IMR-90 (cell line): ENCODE data around the gene TANGO6. TPM values are rescaled to one million over a fixed set of nuclear protein-coding genes. Genes with fewer than 3 reads are reported as not detected.

Experiments
- ATAC-seq: fragments of 200-7000 bp; cut with Tn5 transposase; 2 replicates; pipeline ENCODE4 v1.9.1; 2020; ENCODE audit warnings: low read depth, mild to moderate bottlenecking, moderate library complexity
- BruUV-seq: library from RNA; stranded (reverse); fragments of 400-500 nt; replicated peaks from 2 replicates; lab custom pipeline; 2021; lab: Mats Ljungman, UMichigan
- CTCF ChIA-PET: fragments of 300-600 bp; formaldehyde crosslinking; extraction: SDS; loops from one replicate; lab custom pipeline; 2021; ENCODE audit warnings: antibody characterized with exemption; lab: Yijun Ruan, JAX
- POLR2A ChIA-PET: fragments of 300-600 bp; sonication (Branson Sonifier 250); formaldehyde crosslinking; loops from one replicate; lab custom pipeline; 2022; ENCODE audit warnings: antibody characterized with exemption; ENCODE audit not compliant: unreplicated experiment; lab: Charles Lee
- DNase-seq: peaks from one replicate; pipeline ENCODE4 v3.0.0; 2013
- H2AFZ ChIP-seq: replicated peaks from 2 replicates; pipeline ENCODE3; 2013; ENCODE audit warnings: low read length, mild to moderate bottlenecking; ENCODE audit not compliant: poor library complexity
- H2AK5ac ChIP-seq: 2 replicates; pipeline ENCODE4 v1.6.1; 2013; ENCODE audit warnings: low read depth, low read length, inconsistent platforms
- H2AK9ac ChIP-seq: replicated peaks from 2 replicates; pipeline ENCODE3; 2013; ENCODE audit warnings: mild to moderate bottlenecking, low read depth, low read length, moderate library complexity; ENCODE audit not compliant: poor library complexity
- H2BK120ac ChIP-seq: 2 replicates; pipeline ENCODE4 v1.6.1; 2013; ENCODE audit warnings: low read depth, low read length, inconsistent platforms
- H2BK15ac ChIP-seq: 3 replicates; pipeline ENCODE4 v1.6.1; 2013; ENCODE audit warnings: low read depth, low read length, inconsistent platforms
- H2BK20ac ChIP-seq: 2 replicates; pipeline ENCODE4 v1.6.1; 2013; ENCODE audit warnings: low read depth, mild to moderate bottlenecking, inconsistent platforms, low read length, moderate library complexity
- H2BK5ac ChIP-seq: 2 replicates; pipeline ENCODE4 v1.6.1; 2013; ENCODE audit warnings: mild to moderate bottlenecking, low read depth, low read length, inconsistent platforms; ENCODE audit not compliant: poor library complexity, severe bottlenecking
- H3K14ac ChIP-seq: replicated peaks from 2 replicates; pipeline ENCODE4 v1.6.1; 2013; ENCODE audit warnings: low read depth, low read length, inconsistent platforms
- H3K18ac ChIP-seq: 2 replicates; pipeline ENCODE4 v1.6.1; 2013; ENCODE audit warnings: low read depth, low read length, control low read depth
- H3K23ac ChIP-seq: 2 replicates; pipeline ENCODE4 v1.6.1; 2013; ENCODE audit warnings: low read depth, low read length, inconsistent platforms
- H3K27ac ChIP-seq: 2 replicates; pipeline ENCODE4 v1.5.1; 2013; ENCODE audit warnings: mild to moderate bottlenecking, control low read depth, low read length; ENCODE audit not compliant: insufficient read depth
- H3K27me3 ChIP-seq: 2 replicates; pipeline ENCODE4 v1.6.1; 2013; ENCODE audit warnings: low read length; ENCODE audit not compliant: control insufficient read depth, insufficient read depth
- H3K36me3 ChIP-seq: 2 replicates; pipeline ENCODE4 v1.6.1; 2013; ENCODE audit warnings: low read length, mixed read lengths; ENCODE audit not compliant: control insufficient read depth, insufficient read depth
- H3K4ac ChIP-seq: 2 replicates; pipeline ENCODE4 v1.6.1; 2013; ENCODE audit warnings: low read depth, low read length, inconsistent platforms
- H3K4me1 ChIP-seq: 2 replicates; pipeline ENCODE4 v1.6.1; 2013; ENCODE audit warnings: low read length, mixed read lengths; ENCODE audit not compliant: control insufficient read depth, insufficient read depth
- H3K4me2 ChIP-seq: 2 replicates; pipeline ENCODE4 v1.6.1; 2013; ENCODE audit warnings: low read depth, mild to moderate bottlenecking, control low read depth, low read length, moderate library complexity
- H3K4me3 ChIP-seq: 2 replicates; pipeline ENCODE4 v1.5.1; 2013; ENCODE audit warnings: low read depth, mild to moderate bottlenecking, control low read depth, low read length, moderate library complexity; ENCODE audit not compliant: insufficient read depth
- H3K56ac ChIP-seq: 2 replicates; pipeline ENCODE4 v1.6.1; 2013; ENCODE audit warnings: low read length, inconsistent platforms; ENCODE audit not compliant: insufficient read depth; ENCODE audit errors: extremely low read depth
- H3K79me1 ChIP-seq, 2 experiments: 2 replicates each; pipeline ENCODE4 v1.6.1; 2013; ENCODE audit warnings: low read length in 2 of 2, inconsistent platforms in 1 of 2, low read depth in 1 of 2
- H3K9ac ChIP-seq: 2 replicates; pipeline ENCODE4 v1.6.1; 2013; ENCODE audit warnings: low read depth, low read length, control low read depth
- H3K9me1 ChIP-seq: 2 replicates; pipeline ENCODE4 v1.6.1; 2013; ENCODE audit warnings: low read length, inconsistent platforms; ENCODE audit not compliant: insufficient read depth
- H3K9me3 ChIP-seq: 2 replicates; pipeline ENCODE4 v1.6.1; 2013; ENCODE audit warnings: low read length; ENCODE audit not compliant: control insufficient read depth, insufficient read depth
- H4K20me1 ChIP-seq: 2 replicates; pipeline ENCODE4 v1.6.1; 2013; ENCODE audit warnings: low read length, inconsistent platforms; ENCODE audit not compliant: insufficient read depth
- H4K5ac ChIP-seq: 2 replicates; pipeline ENCODE4 v1.6.1; 2013; ENCODE audit warnings: mild to moderate bottlenecking, low read depth, low read length, control low read depth
- H4K8ac ChIP-seq, 2 experiments: 2 replicates each; pipeline ENCODE4 v1.6.1; 2013; ENCODE audit warnings: low read depth in 2 of 2, low read length in 2 of 2, control low read depth in 1 of 2, inconsistent platforms in 1 of 2
- H4K91ac ChIP-seq: 2 replicates; pipeline ENCODE4 v1.6.1; 2013; ENCODE audit warnings: low read depth, low read length, inconsistent platforms; ENCODE audit not compliant: insufficient read depth
- CEBPB ChIP-seq: IDR thresholded peaks from 2 replicates; pipeline ENCODE4 v1.6.1; 2012; ENCODE audit warnings: low read depth, low read length, improper control_type of control experiment
- MAFK ChIP-seq: IDR thresholded peaks from 2 replicates; pipeline ENCODE4 v1.6.1; 2012; ENCODE audit warnings: low read depth, low read length, improper control_type of control experiment
- MAZ ChIP-seq: IDR thresholded peaks from 2 replicates; pipeline ENCODE4 v1.6.1; 2012; ENCODE audit warnings: low read depth, mild to moderate bottlenecking, low read length, improper control_type of control experiment, moderate library complexity, borderline replicate concordance
- WGBS, 2 experiments: methylation state at CpG; one replicate each; pipeline versions ENCODE4 v1.1.5 to v1.1.7; 2013; ENCODE audit warnings: missing lambda C conversion rate in 2 of 2; ENCODE audit not compliant: insufficient read length in 1 of 2; ENCODE audit errors: extremely low coverage in 2 of 2; 5-methylcytosine and 5-hydroxymethylcytosine counted together
- dilution Hi-C: fragments of 300-500 bp; cut with HindIII; formaldehyde crosslinking; loops from one replicate; pipeline ENCODE4 v1.14.3; 2018; ENCODE audit warnings: low sequenced_read_pairs; ENCODE audit not compliant: unreplicated experiment
- in situ Hi-C: fragments of 300-500 bp; cut with MboI; formaldehyde crosslinking; loops from 3 replicates; pipeline ENCODE4 v1.14.3; 2019; ENCODE audit warnings: low sequenced_read_pairs, inconsistent platforms, mixed read lengths
- intact Hi-C: fragments of 100-400 bp; cut with micrococcal nuclease; formaldehyde crosslinking; loops from 2 replicates; pipeline ENCODE4 v1.10.0; 2022
- polyA plus RNA-seq, 3 experiments: library from polyadenylated mRNA; depleted of rRNA; stranded (reverse); fragments of >200 nt; gene quantifications; 2 replicates each; pipeline ENCODE4 v1.2.3, GENCODE V29; 2012; ENCODE audit warnings: low replicate concordance in 1 of 3
- total RNA-seq: library from RNA; depleted of rRNA; stranded (reverse); fragments of >200 nt; gene quantifications from 2 replicates; pipeline ENCODE4 v1.2.3, GENCODE V29; 2012

The TANGO6 gene
- total and polyA plus RNA-seq, 2 of the 4 experiments (the other 2 are of a cell fraction) = 6.7 to 22.4 TPM

GRCh38 chr16:68800257-68800875 lies 43.0 kb upstream of the TANGO6 start (continued):
- TF ChIP-seq MAFK = 0 out of 2 replicates have a peak, but pooled peaks have one; percentile 4

GRCh38 chr16:68802190-68802589 lies 41.1 kb upstream of the TANGO6 start:
- no peak overlapping the region for H3K23ac ChIP-seq
- no peaks in the 10 kb centered on the region for H3K9me1 ChIP-seq
- peak overlapping the region; percentile 46 for H2AK9ac ChIP-seq
- BruUV-seq = no TSS peak
- H2BK20ac ChIP-seq = no peak overlapping the region
- H3K18ac ChIP-seq = no peak overlapping the region
- no peaks in the 10 kb centered on the region for H3K36me3 ChIP-seq
- in situ Hi-C loops (no loop called here), dilution Hi-C loops (no loop called here), intact Hi-C loops (no loop called here)
- ChIA-PET CTCF (interaction anchor here (0.6 to 1.3 kb wide), 2 partner anchors 9 to 212 kb away, joined by 3 to 6 read pairs; no protein-coding TSS in a partner anchor), POLR2A (no interaction called here)
- no peak overlapping the region for H4K8ac ChIP-seq
- H3K27me3 ChIP-seq = peaks cover 5% of the 10 kb centered on the region; the same call in 1 of the 2 replicates
- no peak overlapping the region for H3K4me2 ChIP-seq
- no peak overlapping the region for H3K27ac ChIP-seq
- 80% methylated on average over 2 of the region's 7 CpGs; no CpG with 5 or more reads in 1 of the 2 experiments for WGBS, 2 experiments
- no peak overlapping the region for H2AK5ac ChIP-seq
- no peaks in the 10 kb centered on the region for H3K9me3 ChIP-seq
- H3K14ac ChIP-seq = no peak overlapping the region
- H3K4ac ChIP-seq = no peak overlapping the region
- H4K20me1 ChIP-seq = no peaks in the 10 kb centered on the region
- TF ChIP-seq MAZ (no peak), CEBPB (peak; percentile 53; the same call in 1 of the 2 replicates)
- H3K4me3 ChIP-seq = no peak overlapping the region
- peak overlapping the region; percentile 8; the same call in 1 of the 2 replicates for H2BK120ac ChIP-seq
- DNase-seq (peak; percentile 81), ATAC-seq (peak; percentile 40)
- H2BK5ac ChIP-seq = no peak overlapping the region
- peaks cover 2% of the 10 kb centered on the region; the same call in 1 of the 2 replicates for H3K4me1 ChIP-seq
- no peak overlapping the region for H3K9ac ChIP-seq
- H4K91ac ChIP-seq = no peak overlapping the region
- H2AFZ ChIP-seq = no peak overlapping the region
- no peak overlapping the region for H4K5ac ChIP-seq
- no peaks in the 10 kb centered on the region for H3K79me1 ChIP-seq
- H2BK15ac ChIP-seq = no peak overlapping the region
- H3K56ac ChIP-seq = no peak overlapping the region
